ENCODE measurements around the gene MLYCD. TPM values are rescaled to one million over a fixed set of nuclear protein-coding genes. Genes with fewer than 3 reads are reported as not detected.
"Not testable (repeated sequence)": the region's sequence is repeated elsewhere in the genome, so short reads cannot be mapped to it uniquely, and the experiment has no call there.

The MLYCD gene
- polyA plus RNA-seq, 1 donor from 2014 or later: 2.4 TPM

- Histone ChIP-seq H4K20me1 (ENCODE audit: insufficient read depth) (no peaks in the 10 kb centered on the region), H2AFZ (ENCODE audit: low read depth, low read length) (no peak overlapping the region), H3K27ac (ENCODE audit: low read length) (no peak overlapping the region), H3K9me2 (ENCODE audit: insufficient read depth, low read length) (no peaks in the 10 kb centered on the region), H3K9me3 (ENCODE audit: low read length) (no peaks in the 10 kb centered on the region), H3K4me3 (ENCODE audit: low read length) (no peak overlapping the region), H3F3A (ENCODE audit: insufficient read depth, low read length, poor library complexity, severe bottlenecking) (no peaks in the 10 kb centered on the region), H3K4me2 (ENCODE audit: low read length) (no peak overlapping the region), H3K79me2 (replicated peaks; ENCODE audit: insufficient read depth, low read length) (no peaks in the 10 kb centered on the region), H3K27me3 (ENCODE audit: insufficient read depth, low read depth, low read length) (no peaks in the 10 kb centered on the region), H3K36me3 (ENCODE audit: insufficient read depth, low read length) (no peaks in the 10 kb centered on the region), H3K9ac (ENCODE audit: low read length) (no peak overlapping the region)
- no peak for TF ChIP-seq POLR2AphosphoS5 (IDR thresholded peaks at IDR 0.05)
Observed at GRCh38 chr16:83940630-83941378, 41.9 kb downstream of the MLYCD start.

- H3K9me3 ChIP-seq (ENCODE audit: low read length); H3K9me2 ChIP-seq (ENCODE audit: insufficient read depth, low read length); H3K4me2 ChIP-seq (ENCODE audit: low read length); H3K4me3 ChIP-seq (ENCODE audit: low read length); H3F3A ChIP-seq (ENCODE audit: insufficient read depth, low read length, poor library complexity, severe bottlenecking); H3K27me3 ChIP-seq (ENCODE audit: insufficient read depth, low read depth, low read length); H3K79me2 ChIP-seq (replicated peaks; ENCODE audit: insufficient read depth, low read length); H4K20me1 ChIP-seq (ENCODE audit: insufficient read depth); H3K9ac ChIP-seq (ENCODE audit: low read length); H3K36me3 ChIP-seq (ENCODE audit: insufficient read depth, low read length); H2AFZ ChIP-seq (ENCODE audit: low read depth, low read length); H3K27ac ChIP-seq (ENCODE audit: low read length): not testable (repeated sequence)
Observed at GRCh38 chr16:83941546-83941945, 42.6 kb downstream of the MLYCD start.

- Histone ChIP-seq H3K9me3 (ENCODE audit: low read length) (no peaks in the 10 kb centered on the region), H3K79me2 (replicated peaks; ENCODE audit: insufficient read depth, low read length) (no peaks in the 10 kb centered on the region)
Observed at GRCh38 chr16:83942074-83942473, 43.2 kb downstream of the MLYCD start.

More at GRCh38 chr16:83942074-83942473, 43.2 kb downstream of the MLYCD start:
- Histone ChIP-seq H3K27ac (ENCODE audit: low read length) (no peak overlapping the region), H3K9ac (ENCODE audit: low read length) (no peak overlapping the region), H3K4me3 (ENCODE audit: low read length) (no peak overlapping the region), H2AFZ (ENCODE audit: low read depth, low read length) (no peak overlapping the region), H3K27me3 (ENCODE audit: insufficient read depth, low read depth, low read length) (no peaks in the 10 kb centered on the region), H3K9me2 (ENCODE audit: insufficient read depth, low read length) (no peaks in the 10 kb centered on the region), H3F3A (ENCODE audit: insufficient read depth, low read length, poor library complexity, severe bottlenecking) (no peaks in the 10 kb centered on the region), H3K36me3 (ENCODE audit: insufficient read depth, low read length) (no peaks in the 10 kb centered on the region), H3K4me2 (ENCODE audit: low read length) (no peak overlapping the region), H4K20me1 (ENCODE audit: insufficient read depth) (no peaks in the 10 kb centered on the region)
- TF ChIP-seq RAD21 (conservative IDR thresholded peaks at IDR 0.05) (no peak), CTCF (IDR thresholded peaks at IDR 0.05; ENCODE audit: poor library complexity, severe bottlenecking) (no peak), SMC3 (conservative IDR thresholded peaks at IDR 0.05; ENCODE audit: poor library complexity) (no peak), EP300 (conservative IDR thresholded peaks at IDR 0.05; ENCODE audit: poor library complexity, severe bottlenecking) (no peak), MXI1 (conservative IDR thresholded peaks at IDR 0.05; ENCODE audit: poor library complexity, severe bottlenecking) (no peak), REST (IDR thresholded peaks at IDR 0.05; ENCODE audit: borderline replicate concordance) (no peak), EZH2 (IDR thresholded peaks at IDR 0.05; ENCODE audit: borderline replicate concordance, insufficient read depth, low read length, poor library complexity, severe bottlenecking) (no peak), TAF1 (IDR thresholded peaks at IDR 0.05; ENCODE audit: low read depth) (no peak), POLR2AphosphoS5 (IDR thresholded peaks at IDR 0.05) (no peak)

All from neural cell (in vitro differentiated cells).